Measurements from ENCODE around the gene ZNF44. TPM values are rescaled to one million over a fixed set of nuclear protein-coding genes. Genes with fewer than 3 reads are reported as not detected.

ZNF44 gene
- total and polyA plus RNA-seq, 2 of the 13 experiments (the other 11 are each of a cell fraction or from before 2014, with no cell fraction given): 6.9 to 15.7 TPM

DNA sequence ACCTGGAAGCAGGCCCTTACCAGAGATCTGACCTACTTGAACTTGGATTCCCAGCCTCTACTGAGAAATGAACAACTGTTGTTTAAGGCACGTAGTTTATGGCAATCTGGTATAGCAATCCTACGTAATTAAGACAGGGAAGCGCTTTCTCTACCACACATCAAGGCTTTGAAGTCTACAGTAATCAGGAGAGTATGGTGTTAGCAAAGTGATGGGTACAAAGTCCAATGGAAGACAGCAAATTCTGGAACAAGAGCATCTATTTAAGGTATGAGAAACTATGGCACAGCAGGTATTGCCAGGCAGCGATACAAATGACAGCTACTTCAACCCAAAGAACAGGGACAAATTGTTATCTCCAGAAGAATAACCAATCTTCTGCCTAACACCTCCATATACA lies 35.7 kb upstream of the ZNF44 start (continued):
- TF ChIP-seq, protein P1, sequence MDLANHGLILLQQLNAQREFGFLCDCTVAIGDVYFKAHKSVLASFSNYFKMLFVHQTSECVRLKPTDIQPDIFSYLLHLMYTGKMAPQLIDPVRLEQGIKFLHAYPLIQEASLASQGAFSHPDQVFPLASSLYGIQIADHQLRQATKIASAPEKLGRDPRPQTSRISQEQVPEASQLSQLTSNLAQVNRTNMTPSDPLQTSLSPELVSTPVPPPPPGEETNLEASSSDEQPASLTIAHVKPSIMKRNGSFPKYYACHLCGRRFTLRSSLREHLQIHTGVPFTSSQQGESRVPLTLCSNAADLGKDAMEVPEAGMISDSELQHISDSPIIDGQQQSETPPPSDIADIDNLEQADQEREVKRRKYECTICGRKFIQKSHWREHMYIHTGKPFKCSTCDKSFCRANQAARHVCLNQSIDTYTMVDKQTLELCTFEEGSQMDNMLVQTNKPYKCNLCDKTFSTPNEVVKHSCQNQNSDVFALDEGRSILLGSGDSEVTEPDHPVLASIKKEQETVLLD (CRISPR knock-in tag; IDR thresholded peaks at IDR 0.05; ENCODE audit: low read depth): no peak
- TF ChIP-seq ADNP (CRISPR knock-in tag; IDR thresholded peaks at IDR 0.05) (no peak), ZMYM4 (CRISPR knock-in tag; IDR thresholded peaks at IDR 0.05) (no peak), ZFP41 (CRISPR knock-in tag; IDR thresholded peaks at IDR 0.05; ENCODE audit: borderline replicate concordance) (no peak), ZNF775 (CRISPR knock-in tag; IDR thresholded peaks at IDR 0.05; ENCODE audit: borderline replicate concordance) (no peak), ZC3H13 (CRISPR knock-in tag; IDR thresholded peaks at IDR 0.05) (no peak), ZNF282 (IDR thresholded peaks at IDR 0.05; ENCODE audit: partially characterized antibody) (no peak), MAFK (conservative IDR thresholded peaks at IDR 0.05 in 1 of 2, IDR thresholded peaks at IDR 0.05 in 1 of 2; ENCODE audit: low read length in 2 of 2) (no peak), SOX5 (CRISPR knock-in tag; IDR thresholded peaks at IDR 0.05; ENCODE audit: borderline replicate concordance) (peak; percentile 41; the same call in 1 of the 2 replicates), GZF1 (CRISPR knock-in tag; IDR thresholded peaks at IDR 0.05) (no peak), MXD4 (CRISPR knock-in tag; IDR thresholded peaks at IDR 0.05) (no peak), SATB2 (CRISPR knock-in tag; IDR thresholded peaks at IDR 0.05) (no peak), FOXK2 (IDR thresholded peaks at IDR 0.05) (no peak), NR2F1 (CRISPR knock-in tag; IDR thresholded peaks at IDR 0.05) (no peak), ZNF781 (CRISPR knock-in tag; IDR thresholded peaks at IDR 0.05; ENCODE audit: borderline replicate concordance, not compliant biosample characterization) (no peak), KDM2A (CRISPR knock-in tag; IDR thresholded peaks at IDR 0.05; ENCODE audit: borderline replicate concordance, low read depth) (no peak), EED (CRISPR knock-in tag; IDR thresholded peaks at IDR 0.05) (no peak), CBX5 (CRISPR knock-in tag; IDR thresholded peaks at IDR 0.05; ENCODE audit: borderline replicate concordance) (no peak), NCOA5 (CRISPR knock-in tag; IDR thresholded peaks at IDR 0.05) (no peak), POLR2A (IDR thresholded peaks at IDR 0.05; ENCODE audit: insufficient read depth in 1 of 2, low read depth in 2 of 2, low read length in 2 of 2) (peak in 1 of 2 experiments; percentile 63; a peak in 1 of 4 replicates)
- TF ChIP-seq, protein P2, sequence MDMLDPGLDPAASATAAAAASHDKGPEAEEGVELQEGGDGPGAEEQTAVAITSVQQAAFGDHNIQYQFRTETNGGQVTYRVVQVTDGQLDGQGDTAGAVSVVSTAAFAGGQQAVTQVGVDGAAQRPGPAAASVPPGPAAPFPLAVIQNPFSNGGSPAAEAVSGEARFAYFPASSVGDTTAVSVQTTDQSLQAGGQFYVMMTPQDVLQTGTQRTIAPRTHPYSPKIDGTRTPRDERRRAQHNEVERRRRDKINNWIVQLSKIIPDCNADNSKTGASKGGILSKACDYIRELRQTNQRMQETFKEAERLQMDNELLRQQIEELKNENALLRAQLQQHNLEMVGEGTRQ (IDR thresholded peaks at IDR 0.05; ENCODE audit: low read depth, low read length): no peak
- TF ChIP-seq, protein P2 (CRISPR knock-in tag; IDR thresholded peaks at IDR 0.05; ENCODE audit: borderline replicate concordance): no peak
- TF ChIP-seq, protein P3, sequence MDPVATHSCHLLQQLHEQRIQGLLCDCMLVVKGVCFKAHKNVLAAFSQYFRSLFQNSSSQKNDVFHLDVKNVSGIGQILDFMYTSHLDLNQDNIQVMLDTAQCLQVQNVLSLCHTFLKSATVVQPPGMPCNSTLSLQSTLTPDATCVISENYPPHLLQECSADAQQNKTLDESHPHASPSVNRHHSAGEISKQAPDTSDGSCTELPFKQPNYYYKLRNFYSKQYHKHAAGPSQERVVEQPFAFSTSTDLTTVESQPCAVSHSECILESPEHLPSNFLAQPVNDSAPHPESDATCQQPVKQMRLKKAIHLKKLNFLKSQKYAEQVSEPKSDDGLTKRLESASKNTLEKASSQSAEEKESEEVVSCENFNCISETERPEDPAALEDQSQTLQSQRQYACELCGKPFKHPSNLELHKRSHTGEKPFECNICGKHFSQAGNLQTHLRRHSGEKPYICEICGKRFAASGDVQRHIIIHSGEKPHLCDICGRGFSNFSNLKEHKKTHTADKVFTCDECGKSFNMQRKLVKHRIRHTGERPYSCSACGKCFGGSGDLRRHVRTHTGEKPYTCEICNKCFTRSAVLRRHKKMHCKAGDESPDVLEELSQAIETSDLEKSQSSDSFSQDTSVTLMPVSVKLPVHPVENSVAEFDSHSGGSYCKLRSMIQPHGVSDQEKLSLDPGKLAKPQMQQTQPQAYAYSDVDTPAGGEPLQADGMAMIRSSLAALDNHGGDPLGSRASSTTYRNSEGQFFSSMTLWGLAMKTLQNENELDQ (CRISPR knock-in tag; IDR thresholded peaks at IDR 0.05; ENCODE audit: borderline replicate concordance): no peak

Measured in HepG2 (cell line).